ENCODE data around the gene TECTB. TPM values are rescaled to one million over a fixed set of nuclear protein-coding genes. Genes with fewer than 3 reads are reported as not detected.

Gene TECTB
- total and polyA plus RNA-seq, 4 donors = not detected

DNA sequence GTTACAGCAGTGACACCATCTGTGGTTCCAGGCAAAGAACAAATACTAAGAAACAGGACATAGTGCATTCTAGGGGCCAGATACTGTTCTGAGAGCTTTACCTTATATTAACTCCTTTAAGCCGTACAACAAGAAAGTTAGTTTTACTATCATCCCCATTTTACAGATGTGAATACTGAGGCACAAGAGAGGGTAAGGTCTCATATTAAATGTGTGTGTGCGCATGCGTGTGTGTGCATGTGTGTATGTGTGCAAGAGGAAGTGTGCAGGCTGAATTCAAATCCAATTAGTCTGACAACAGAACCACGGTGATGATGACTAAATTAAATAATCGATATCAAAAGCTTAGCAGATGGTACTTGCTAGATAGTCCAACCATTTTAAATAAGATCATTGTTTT lies 11.0 kb downstream of the TECTB start:
- H3K27me3 ChIP-seq (ENCODE audit: control insufficient read depth in 3 of 3, insufficient read depth in 3 of 3, low read length in 2 of 3) = peaks cover 0 to 2% (median 0%) of the 10 kb centered on the region in 3 donors
- no peak overlapping the region for H3K4me3 ChIP-seq
- ATAC-seq (ENCODE audit: insufficient read depth, low FRiP score) = no peak
- no peaks in the 10 kb centered on the region for H3K9me3 ChIP-seq (ENCODE audit: control insufficient read depth in 4 of 4, insufficient read depth in 3 of 4, low read length in 3 of 4)
- H3K9ac ChIP-seq (ENCODE audit: insufficient read depth in 1 of 2, low read length in 2 of 2) = no peak overlapping the region
- H3K27ac ChIP-seq (ENCODE audit: low read depth in 1 of 2, low read length in 1 of 2) = no peak overlapping the region
- 93 to 97% methylated on average over 5 of the region's 5 CpGs for WGBS, 2 donors
- TF ChIP-seq CTCF (IDR thresholded peaks at IDR 0.05; ENCODE audit: control extremely low read depth, extremely low read depth) = no peak
- no peaks in the 10 kb centered on the region for H3K36me3 ChIP-seq (ENCODE audit: control insufficient read depth in 4 of 4, insufficient read depth in 4 of 4, low read length in 4 of 4)
- no peak for DNase-seq
- H3K4me1 ChIP-seq (ENCODE audit: control insufficient read depth in 5 of 5, insufficient read depth in 5 of 5, low read length in 5 of 5) = peaks cover 0 to 13% (median 0%) of the 10 kb centered on the region in 5 donors

DNA sequence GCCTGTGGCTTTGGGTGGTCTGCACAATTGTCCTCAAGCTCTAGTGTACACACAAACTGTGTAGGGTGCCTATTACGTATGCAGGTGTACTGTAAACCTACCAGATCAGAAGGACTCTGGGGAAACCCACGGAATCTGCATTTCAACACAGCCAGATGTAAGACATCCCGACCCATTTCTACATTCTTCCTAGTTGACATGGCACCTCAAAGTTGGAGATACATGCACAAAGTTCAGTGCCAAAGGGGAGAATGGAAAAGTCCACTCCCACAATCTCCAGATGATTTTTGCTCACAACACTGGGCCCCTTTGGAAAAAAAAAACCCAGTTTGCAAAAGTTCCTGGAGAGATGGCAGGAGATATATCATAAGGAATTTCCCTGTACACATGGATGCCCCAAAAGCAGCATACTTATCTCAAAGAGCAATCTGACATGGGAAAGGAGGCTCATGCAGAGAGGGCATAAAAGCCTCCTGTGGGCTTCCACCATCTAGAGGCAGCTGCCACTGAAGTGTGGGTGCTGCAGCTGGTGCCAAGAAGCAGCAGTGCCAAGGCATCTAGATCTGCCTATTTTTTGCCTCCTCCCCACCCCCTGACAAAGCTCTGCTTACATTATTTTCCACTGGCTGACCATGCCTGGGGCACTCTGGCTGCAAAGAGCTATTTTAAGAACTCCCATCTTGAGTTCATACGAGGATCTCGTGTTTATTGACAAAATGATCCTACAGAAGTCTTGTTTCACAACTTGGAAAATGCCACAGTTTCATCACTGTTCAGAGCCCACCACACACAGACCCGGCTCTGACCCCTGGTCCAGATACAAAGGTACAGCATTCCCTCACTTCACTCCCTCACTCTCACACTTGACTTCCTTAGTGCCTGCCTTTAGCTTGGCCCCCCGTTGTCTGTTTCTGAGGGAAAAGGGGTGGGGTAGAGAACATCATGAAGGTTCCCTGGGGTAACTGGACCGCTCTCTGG lies 12.9 kb downstream of the TECTB start:
- Histone ChIP-seq H3K4me3 (no peak overlapping the region), H3K27me3 (ENCODE audit: control insufficient read depth in 3 of 3, insufficient read depth in 3 of 3, low read length in 2 of 3) (peaks cover 0 to 2% (median 0%) of the 10 kb centered on the region in 3 donors), H3K9ac (ENCODE audit: insufficient read depth in 1 of 2, low read length in 2 of 2) (no peak overlapping the region), H3K27ac (ENCODE audit: low read depth in 1 of 2, low read length in 1 of 2) (no peak overlapping the region), H3K9me3 (ENCODE audit: control insufficient read depth in 4 of 4, insufficient read depth in 3 of 4, low read length in 3 of 4) (no peaks in the 10 kb centered on the region), H3K4me1 (ENCODE audit: control insufficient read depth in 5 of 5, insufficient read depth in 5 of 5, low read length in 5 of 5) (peaks cover 0 to 13% (median 0%) of the 10 kb centered on the region in 5 donors), H3K36me3 (ENCODE audit: control insufficient read depth in 4 of 4, insufficient read depth in 4 of 4, low read length in 4 of 4) (no peaks in the 10 kb centered on the region)
- ATAC-seq (ENCODE audit: insufficient read depth, low FRiP score) (no peak), DNase-seq (peak in 1 of 3 donors; percentile 16)
- no peak for TF ChIP-seq CTCF (IDR thresholded peaks at IDR 0.05; ENCODE audit: control extremely low read depth, extremely low read depth)
- 48 to 73% methylated on average over 8 of the region's 8 CpGs for WGBS, 2 donors

- 68 to 73% methylated on average over 9 of the region's 9 CpGs for WGBS, 2 donors
- peaks cover 0 to 13% (median 0%) of the 10 kb centered on the region in 5 donors for H3K4me1 ChIP-seq (ENCODE audit: control insufficient read depth in 5 of 5, insufficient read depth in 5 of 5, low read length in 5 of 5)
- H3K27me3 ChIP-seq (ENCODE audit: control insufficient read depth in 3 of 3, insufficient read depth in 3 of 3, low read length in 2 of 3) = peaks cover 0 to 2% (median 0%) of the 10 kb centered on the region in 3 donors
- DNase-seq (no peak), ATAC-seq (ENCODE audit: insufficient read depth, low FRiP score) (no peak)
- no peak for TF ChIP-seq CTCF (IDR thresholded peaks at IDR 0.05; ENCODE audit: control extremely low read depth, extremely low read depth)
- no peak overlapping the region for H3K4me3 ChIP-seq
- no peak overlapping the region for H3K27ac ChIP-seq (ENCODE audit: low read depth in 1 of 2, low read length in 1 of 2)
- no peak overlapping the region for H3K9ac ChIP-seq (ENCODE audit: insufficient read depth in 1 of 2, low read length in 2 of 2)
- no peaks in the 10 kb centered on the region for H3K36me3 ChIP-seq (ENCODE audit: control insufficient read depth in 4 of 4, insufficient read depth in 4 of 4, low read length in 4 of 4)
- no peaks in the 10 kb centered on the region for H3K9me3 ChIP-seq (ENCODE audit: control insufficient read depth in 4 of 4, insufficient read depth in 3 of 4, low read length in 3 of 4)
These were observed 13.7 kb downstream of the TECTB start for GRCh38 chr10:112296908-112297331.
